ENCODE results near the gene RFNG. TPM values are rescaled to one million over a fixed set of nuclear protein-coding genes. Genes with fewer than 3 reads are reported as not detected.
A peak's percentile ranks its signal among the peaks of the same experiment; 100 is the strongest.

Gene RFNG
- total and polyA plus RNA-seq, 2 of the 13 experiments (the other 11 are each of a cell fraction or from before 2014, with no cell fraction given), result 61.4 to 64.0 TPM

GRCh38 chr17:82095777-82096708, 44.4 kb upstream of the RFNG start (continued):
- TF ChIP-seq ZNF792 (CRISPR knock-in tag; IDR thresholded peaks at IDR 0.05) (no peak), ZFX (CRISPR knock-in tag; IDR thresholded peaks at IDR 0.05; ENCODE audit: low read depth) (peak; percentile 57; the same call in 1 of the 2 replicates), CHD2 (IDR thresholded peaks at IDR 0.05; ENCODE audit: low read depth, low read length) (no peak), ETS1 (CRISPR knock-in tag; IDR thresholded peaks at IDR 0.05) (no peak), SALL2 (CRISPR knock-in tag; IDR thresholded peaks at IDR 0.05) (peak; percentile 43; the same call in 1 of the 2 replicates), ZNF567 (CRISPR knock-in tag; IDR thresholded peaks at IDR 0.05; ENCODE audit: borderline replicate concordance) (peak; percentile 53; the same call in 1 of the 2 replicates), HHEX (CRISPR knock-in tag; IDR thresholded peaks at IDR 0.05) (no peak), DR1 (CRISPR knock-in tag; IDR thresholded peaks at IDR 0.05) (no peak), ZNF761 (CRISPR knock-in tag; conservative IDR thresholded peaks at IDR 0.05) (no peak), ZFP91 (CRISPR knock-in tag; IDR thresholded peaks at IDR 0.05; ENCODE audit: borderline replicate concordance) (peak; percentile 67; the same call in 1 of the 2 replicates), MXD1 (CRISPR knock-in tag; IDR thresholded peaks at IDR 0.05) (peak; percentile 67; the same call in 1 of the 2 replicates), ATF7 (IDR thresholded peaks at IDR 0.05) (no peak), ATF7 (CRISPR knock-in tag; IDR thresholded peaks at IDR 0.05) (no peak), MED1 (CRISPR knock-in tag; IDR thresholded peaks at IDR 0.05) (no peak), SP2 (CRISPR knock-in tag; IDR thresholded peaks at IDR 0.05) (no peak), ZNF768 (CRISPR knock-in tag; IDR thresholded peaks at IDR 0.05) (peak; percentile 87), ZBTB20 (CRISPR knock-in tag; IDR thresholded peaks at IDR 0.05; ENCODE audit: borderline replicate concordance, low read depth) (0 out of 2 replicates have a peak, but pooled peaks have one; percentile 24), POLR2AphosphoS2 (IDR thresholded peaks at IDR 0.05; ENCODE audit: low read depth, low read length) (no peak), ZNF775 (CRISPR knock-in tag; IDR thresholded peaks at IDR 0.05; ENCODE audit: borderline replicate concordance) (no peak), ZBTB34 (CRISPR knock-in tag; IDR thresholded peaks at IDR 0.05) (0 out of 2 replicates have a peak, but pooled peaks have one; percentile 52), TEAD2 (CRISPR knock-in tag; IDR thresholded peaks at IDR 0.05) (0 out of 2 replicates have a peak, but pooled peaks have one; percentile 16), ZNF280D (CRISPR knock-in tag; IDR thresholded peaks at IDR 0.05) (no peak; the same call in 1 of the 2 replicates)
